Endodermal cell (in vitro differentiated cells): ENCODE measurements around the gene PIK3C3. TPM values are rescaled to one million over a fixed set of nuclear protein-coding genes. Genes with fewer than 3 reads are reported as not detected.
"Not testable (repeated sequence)": the region's sequence is repeated elsewhere in the genome, so short reads cannot be mapped to it uniquely, and the experiment has no call there.

Experiments used
- DNase-seq: peaks from one replicate; pipeline ENCODE4 v3.0.0-alpha.2; 2017
- H3K27ac ChIP-seq: 2 replicates; pipeline ENCODE4 v1.5.1; 2013; ENCODE audit warnings: mild to moderate bottlenecking, low read depth, low read length, moderate library complexity
- H3K27me3 ChIP-seq: 2 replicates; pipeline ENCODE4 v1.6.1; 2013; ENCODE audit warnings: mild to moderate bottlenecking, low read length, moderate library complexity; ENCODE audit not compliant: insufficient read depth, control insufficient read depth, poor library complexity, severe bottlenecking
- H3K36me3 ChIP-seq: 2 replicates; pipeline ENCODE4 v1.7.0; 2013; ENCODE audit warnings: mild to moderate bottlenecking, low read length, moderate library complexity; ENCODE audit not compliant: control insufficient read depth, insufficient read depth
- H3K4me1 ChIP-seq: one replicate; pipeline ENCODE4 v1.7.0; 2013; ENCODE audit warnings: low read length; ENCODE audit not compliant: control insufficient read depth, insufficient read depth
- H3K4me3 ChIP-seq: 2 replicates; pipeline ENCODE4 v1.5.1; 2013; ENCODE audit warnings: mild to moderate bottlenecking, low read length, moderate library complexity
- H3K9ac ChIP-seq: 2 replicates; pipeline ENCODE4 v1.6.1; 2013; ENCODE audit warnings: mild to moderate bottlenecking, low read length, moderate library complexity; ENCODE audit not compliant: poor library complexity, severe bottlenecking; ENCODE audit errors: extremely low read depth
- H3K9me3 ChIP-seq: 2 replicates; pipeline ENCODE4 v1.6.1; 2013; ENCODE audit warnings: mild to moderate bottlenecking, low read length, moderate library complexity; ENCODE audit not compliant: control insufficient read depth
- H3K27ac Mint-ChIP-seq: 2 replicates; pipeline ENCODE4 v1.8.0; 2020; ENCODE audit warnings: mixed read lengths
- H3K27me3 Mint-ChIP-seq: 2 replicates; pipeline ENCODE4 v1.8.0; 2021; ENCODE audit warnings: mild to moderate bottlenecking, mixed read lengths; ENCODE audit not compliant: insufficient read depth
- H3K36me3 Mint-ChIP-seq: 2 replicates; pipeline ENCODE4 v1.8.0; 2020; ENCODE audit warnings: low read depth, mixed read lengths
- H3K4me1 Mint-ChIP-seq: 2 replicates; pipeline ENCODE4 v1.8.0; 2020; ENCODE audit warnings: mixed read lengths
- H3K4me3 Mint-ChIP-seq: 2 replicates; pipeline ENCODE4 v1.8.0; 2020; ENCODE audit warnings: mild to moderate bottlenecking, moderate library complexity, mixed read lengths
- H3K9me3 Mint-ChIP-seq: 2 replicates; pipeline ENCODE4 v1.8.0; 2020; ENCODE audit warnings: mild to moderate bottlenecking, mixed read lengths
- CTCF ChIP-seq: fragments of 200-600 bp; sonication (generic); conservative IDR thresholded peaks from 2 replicates; pipeline ENCODE4 v1.5.0; 2021; ENCODE audit warnings: antibody characterized with exemption, mild to moderate bottlenecking
- WGBS, 2 experiments: methylation state at CpG; one replicate each; pipeline versions ENCODE4 v1.1.5 to v1.1.7; 2013; ENCODE audit warnings: missing lambda C conversion rate in 2 of 2, mixed read lengths in 1 of 2; ENCODE audit not compliant: insufficient coverage in 1 of 2, insufficient read length in 1 of 2; 5-methylcytosine and 5-hydroxymethylcytosine counted together
- total RNA-seq, 2 donors: library from RNA; stranded (reverse); fragmentation: NEBNext Ultra II Directional in 1 of 2; extraction: Animal tissue kit (Norgen Biotek cat#: 25700) in 1 of 2; gene quantifications; 2 replicates in 1 of 2; 3 replicates in 1 of 2; pipeline ENCODE4 v1.2.1, GENCODE V29; 2021

PIK3C3 gene
- total RNA-seq, 2 donors from 2014 or later = 47.0 to 64.8 TPM

GRCh38 chr18:42004653-42005052 lies 49.6 kb downstream of the PIK3C3 start:
- H3K4me3 Mint-ChIP-seq = no peak overlapping the region
- peaks cover 58% of the 10 kb centered on the region for H3K36me3 ChIP-seq
- H3K4me3 ChIP-seq = no peak overlapping the region
- H3K9ac ChIP-seq = no peak overlapping the region
- H3K9me3 Mint-ChIP-seq = no peaks in the 10 kb centered on the region
- DNase-seq = no peak
- TF ChIP-seq CTCF = no peak
- H3K27ac ChIP-seq = no peak overlapping the region
- no peak overlapping the region for H3K27ac Mint-ChIP-seq
- no peaks in the 10 kb centered on the region for H3K4me1 ChIP-seq
- H3K27me3 ChIP-seq = no peaks in the 10 kb centered on the region
- peaks cover 55% of the 10 kb centered on the region for H3K36me3 Mint-ChIP-seq
- no peaks in the 10 kb centered on the region for H3K9me3 ChIP-seq
- WGBS, 2 experiments = 91% methylated on average over 2 of the region's 2 CpGs; no CpG with 5 or more reads in 1 of the 2 experiments
- H3K4me1 Mint-ChIP-seq = no peaks in the 10 kb centered on the region
- H3K27me3 Mint-ChIP-seq = no peaks in the 10 kb centered on the region

- no peak for TF ChIP-seq CTCF
These were observed 50.7 kb downstream of the PIK3C3 start for GRCh38 chr18:42005782-42006181.

GRCh38 chr18:42009457-42009856 lies 54.4 kb downstream of the PIK3C3 start:
- H3K9ac ChIP-seq, H3K4me1 Mint-ChIP-seq, H3K27ac ChIP-seq, H3K9me3 Mint-ChIP-seq, DNase-seq, H3K4me1 ChIP-seq, H3K27ac Mint-ChIP-seq, H3K9me3 ChIP-seq, H3K4me3 Mint-ChIP-seq, H3K27me3 ChIP-seq, H3K4me3 ChIP-seq, H3K27me3 Mint-ChIP-seq: not testable (repeated sequence)
- H3K36me3 Mint-ChIP-seq = peaks cover 31% of the 10 kb centered on the region
- H3K36me3 ChIP-seq = peaks cover 47% of the 10 kb centered on the region

More at GRCh38 chr18:42005782-42006181, 50.7 kb downstream of the PIK3C3 start:
- no peaks in the 10 kb centered on the region for H3K9me3 ChIP-seq
- no peak overlapping the region for H3K9ac ChIP-seq
- no peak overlapping the region for H3K27ac Mint-ChIP-seq
- H3K9me3 Mint-ChIP-seq = no peaks in the 10 kb centered on the region
- no peak overlapping the region for H3K27ac ChIP-seq
- peaks cover 48% of the 10 kb centered on the region for H3K36me3 Mint-ChIP-seq
- no peak for DNase-seq
- no peaks in the 10 kb centered on the region for H3K27me3 Mint-ChIP-seq
- H3K4me1 Mint-ChIP-seq = no peaks in the 10 kb centered on the region
- no peaks in the 10 kb centered on the region for H3K27me3 ChIP-seq
- H3K4me3 ChIP-seq = no peak overlapping the region
- H3K36me3 ChIP-seq = peaks cover 47% of the 10 kb centered on the region
- no peak overlapping the region for H3K4me3 Mint-ChIP-seq
- no peaks in the 10 kb centered on the region for H3K4me1 ChIP-seq

GRCh38 chr18:42011053-42011452 lies 56.0 kb downstream of the PIK3C3 start:
- TF ChIP-seq CTCF = no peak
- Mint-ChIP-seq H3K27ac (no peak overlapping the region), H3K27me3 (no peaks in the 10 kb centered on the region), H3K4me3 (no peak overlapping the region), H3K9me3 (no peaks in the 10 kb centered on the region), H3K36me3 (peaks cover 29% of the 10 kb centered on the region), H3K4me1 (no peaks in the 10 kb centered on the region)
- Histone ChIP-seq H3K9ac (no peak overlapping the region), H3K4me1 (no peaks in the 10 kb centered on the region), H3K27me3 (no peaks in the 10 kb centered on the region), H3K36me3 (peaks cover 45% of the 10 kb centered on the region), H3K4me3 (no peak overlapping the region), H3K27ac (no peak overlapping the region), H3K9me3 (no peaks in the 10 kb centered on the region)
- no peak for DNase-seq
- 92 to 96% methylated on average over 4 of the region's 4 CpGs for WGBS, 2 experiments
